A549 treated with AZD9567 at 1 μM for 4 hours (cell line): ENCODE measurements around the gene DMXL2. TPM values are rescaled to one million over a fixed set of nuclear protein-coding genes. Genes with fewer than 3 reads are reported as not detected.

Source experiments
- total RNA-seq: library from RNA; stranded (reverse); fragments of 200-300 nt; extraction: Qiagen RNA extraction; gene quantifications from 5 replicates; pipeline ENCODE4 v1.2.3, GENCODE V29; 2022; ENCODE audit not compliant: insufficient read depth

DMXL2 gene, protein sequence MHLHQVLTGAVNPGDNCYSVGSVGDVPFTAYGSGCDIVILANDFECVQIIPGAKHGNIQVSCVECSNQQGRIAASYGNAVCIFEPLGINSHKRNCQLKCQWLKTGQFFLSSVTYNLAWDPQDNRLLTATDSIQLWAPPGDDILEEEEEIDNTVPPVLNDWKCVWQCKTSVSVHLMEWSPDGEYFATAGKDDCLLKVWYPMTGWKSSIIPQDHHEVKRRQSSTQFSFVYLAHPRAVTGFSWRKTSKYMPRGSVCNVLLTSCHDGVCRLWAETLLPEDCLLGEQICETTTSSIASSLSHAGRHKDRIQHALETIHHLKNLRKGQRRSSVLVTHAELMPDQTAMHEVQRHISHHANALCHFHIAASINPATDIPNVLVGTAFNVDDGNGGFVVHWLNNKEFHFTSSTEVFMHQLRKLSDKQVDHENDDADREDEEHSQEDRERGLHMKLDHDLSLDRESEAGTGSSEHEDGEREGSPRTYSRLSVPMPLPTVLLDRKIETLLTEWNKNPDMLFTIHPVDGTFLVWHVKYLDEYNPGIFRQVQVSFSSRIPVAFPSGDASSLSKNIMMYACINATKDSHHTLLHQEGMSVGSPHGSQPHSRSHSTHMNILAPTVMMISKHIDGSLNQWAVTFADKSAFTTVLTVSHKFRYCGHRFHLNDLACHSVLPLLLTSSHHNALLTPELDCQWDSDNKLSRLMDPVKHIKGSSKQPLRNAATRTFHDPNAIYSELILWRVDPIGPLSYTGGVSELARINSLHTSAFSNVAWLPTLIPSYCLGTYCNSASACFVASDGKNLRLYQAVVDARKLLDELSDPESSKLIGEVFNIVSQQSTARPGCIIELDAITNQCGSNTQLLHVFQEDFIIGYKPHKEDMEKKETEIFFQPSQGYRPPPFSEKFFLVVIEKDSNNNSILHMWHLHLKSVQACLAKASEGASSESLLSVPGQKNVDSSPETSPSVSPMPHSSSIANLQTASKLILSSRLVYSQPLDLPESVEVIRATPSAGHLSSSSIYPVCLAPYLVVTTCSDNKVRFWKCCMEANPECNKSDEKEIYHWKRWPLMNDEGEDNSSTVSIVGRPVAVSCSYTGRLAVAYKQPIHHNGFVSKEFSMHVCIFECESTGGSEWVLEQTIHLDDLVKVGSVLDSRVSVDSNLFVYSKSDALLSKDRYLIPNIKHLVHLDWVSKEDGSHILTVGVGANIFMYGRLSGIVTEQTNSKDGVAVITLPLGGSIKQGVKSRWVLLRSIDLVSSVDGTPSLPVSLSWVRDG (N-terminal part only)
- total RNA-seq, result 17.4 to 20.9 TPM (median 19.2 TPM) in 5 replicates

DNA sequence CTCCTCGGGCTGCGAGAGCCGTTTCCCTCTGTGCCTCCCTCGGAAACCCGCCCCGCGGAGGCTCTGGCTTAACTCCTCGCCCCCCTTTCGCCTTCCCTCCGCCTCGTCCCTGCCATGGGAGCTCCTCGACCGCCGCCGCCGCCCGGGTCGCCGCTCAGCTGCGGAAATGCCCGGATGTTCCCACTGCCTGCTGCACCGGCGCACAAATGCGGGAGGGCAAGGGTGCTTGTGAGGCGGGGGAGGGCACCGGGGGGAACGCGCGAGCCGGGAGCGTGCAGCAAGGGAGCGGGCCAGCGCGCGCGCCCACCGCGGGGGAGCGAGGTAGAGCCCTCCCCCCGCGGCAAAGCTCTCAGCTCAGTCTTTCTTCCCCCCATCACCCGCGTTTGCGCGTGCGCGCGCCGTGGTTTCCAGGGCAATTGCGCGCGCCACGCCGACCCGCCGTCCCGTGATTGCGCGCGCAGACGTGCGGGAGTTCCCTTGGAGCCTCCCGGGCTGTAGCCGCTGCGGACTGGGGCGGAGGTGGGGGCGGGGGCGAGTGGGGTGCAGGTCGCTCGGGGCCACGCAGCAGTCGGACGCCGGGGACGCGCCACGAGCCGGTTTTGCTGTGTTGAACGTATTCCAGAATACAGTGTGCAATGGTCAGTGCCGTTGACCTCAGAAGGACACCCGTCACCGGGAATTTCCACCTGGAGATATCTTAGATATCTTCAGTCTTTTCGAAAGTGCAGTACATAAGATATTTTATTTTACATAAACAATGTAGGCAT, at the start of gene DMXL2:
Gene DMXL2 (minus strand): TSS at position 168 of the 767 bp plus-strand sequence. CDS start 226 bp downstream, outside the sequence.

Other genes starting within 250 kb of the DMXL2 start
- 0.06 to 0.07 TPM (median 0.07 TPM) in 3 of 5 replicates, not detected in the others for gene SCG3, start 58.7 kb upstream of the DMXL2 start, total RNA-seq
- 24.2 to 35.8 TPM (median 25.5 TPM) in 5 replicates for gene LYSMD2, start 114.9 kb upstream of the DMXL2 start, total RNA-seq
- 1.4 to 2.9 TPM (median 2.5 TPM) in 5 replicates for gene TMOD2, start 128.8 kb upstream of the DMXL2 start, total RNA-seq
- gene TMOD3, start 206.9 kb upstream of the DMXL2 start, total RNA-seq, result 48.5 to 75.3 TPM (median 58.4 TPM) in 5 replicates